A549 treated with CORT108297 at 1 μM for 4 hours (cell line): ENCODE results near the gene BACE2. TPM values are rescaled to one million over a fixed set of nuclear protein-coding genes. Genes with fewer than 3 reads are reported as not detected.

ENCODE experiments used
- total RNA-seq: library from RNA; stranded (reverse); fragments of 200-300 nt; extraction: Qiagen RNA extraction; gene quantifications from 5 replicates; pipeline ENCODE4 v1.2.3, GENCODE V29; 2022

BACE2 gene
- 20.9 to 22.8 TPM (median 21.5 TPM) in 5 replicates for total RNA-seq

DNA sequence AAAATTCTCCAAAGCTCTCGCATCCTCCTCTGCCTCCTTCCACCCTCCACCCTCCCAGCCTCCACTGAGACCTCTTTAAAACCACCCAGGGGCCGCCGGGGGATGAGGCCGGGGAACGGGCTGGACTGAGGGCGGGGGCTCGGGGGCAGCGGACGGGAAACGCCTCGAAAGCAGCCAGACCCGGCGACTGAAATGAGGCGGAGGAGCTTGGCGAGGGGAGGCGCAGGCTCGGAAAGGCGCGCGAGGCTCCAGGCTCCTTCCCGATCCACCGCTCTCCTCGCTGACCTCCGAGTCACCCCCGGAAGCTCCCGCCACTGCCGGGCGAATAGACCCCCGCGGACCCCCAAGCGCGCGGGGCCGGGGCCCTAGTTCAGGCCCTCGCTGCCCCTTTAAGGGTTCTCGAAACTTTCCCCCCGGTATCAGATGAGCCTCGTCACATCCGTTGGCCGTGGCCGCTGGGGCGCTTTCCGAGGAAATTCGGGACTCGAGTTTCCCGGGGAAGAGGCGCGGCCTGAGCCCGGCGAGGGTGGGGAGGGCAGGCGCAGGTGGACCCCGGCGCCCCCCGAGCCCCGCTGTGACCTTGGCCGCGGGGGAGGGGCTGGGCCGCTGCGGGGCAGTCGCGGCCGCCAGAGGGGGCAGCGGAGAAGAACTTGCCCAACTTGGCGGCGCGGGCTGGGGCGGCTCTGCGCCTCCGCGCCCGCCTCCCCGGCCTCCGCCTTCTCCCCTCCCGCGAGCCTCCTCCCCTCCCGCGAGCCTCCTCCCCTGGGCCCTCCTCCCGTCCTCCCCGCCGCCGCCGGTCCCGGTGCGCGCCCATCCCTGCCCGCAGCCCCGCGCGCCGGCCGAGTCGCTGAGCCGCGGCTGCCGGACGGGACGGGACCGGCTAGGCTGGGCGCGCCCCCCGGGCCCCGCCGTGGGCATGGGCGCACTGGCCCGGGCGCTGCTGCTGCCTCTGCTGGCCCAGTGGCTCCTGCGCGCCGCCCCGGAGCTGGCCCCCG is at the start of gene BACE2:
Gene BACE2, plus strand, starts transcription at position 813 of the 995 bp plus-strand sequence. Its CDS starts 104 bp downstream, at position 917.

GRCh38 chr21:41316200-41317062 is 148.5 kb downstream of the BACE2 start, which contains the start of gene FAM3B:
FAM3B (plus strand) TSS chr21:41316801; CDS start chr21:41316880, 79 bp downstream.

Other genes with a start within 250 kb of the BACE2 start
- gene FAM3B, start 148.6 kb downstream of the BACE2 start, total RNA-seq, result not detected in 5 replicates
- 0.06 to 0.16 TPM (median 0.08 TPM) in 4 of 5 replicates, not detected in the other for gene MX2, start 193.9 kb downstream of the BACE2 start, total RNA-seq